HG03108 (cell line): Measurements from ENCODE around the gene EFL1.

ENCODE experiments used
- ATAC-seq: cut with Tn5 transposase; IDR thresholded peaks from one replicate; pipeline ENCODE4 v1.9.1; 2021; ENCODE audit warnings: moderate library complexity; ENCODE audit not compliant: unreplicated experiment

EFL1 gene

GRCh38 chr15:82093325-82093724 is 169.2 kb downstream of the EFL1 start:
- no peak for ATAC-seq

GRCh38 chr15:82091636-82092140 is 170.8 kb downstream of the EFL1 start:
- no peak for ATAC-seq

GRCh38 chr15:82086243-82086995 is 176.1 kb downstream of the EFL1 start:
- no peak for ATAC-seq

GRCh38 chr15:82081914-82082762 is 180.4 kb downstream of the EFL1 start:
- no peak for ATAC-seq

- no peak for ATAC-seq
These were observed 181.8 kb downstream of the EFL1 start for GRCh38 chr15:82080774-82081173.
